Measurements from ENCODE around the gene SEC16A.

The SEC16A gene

DNA sequence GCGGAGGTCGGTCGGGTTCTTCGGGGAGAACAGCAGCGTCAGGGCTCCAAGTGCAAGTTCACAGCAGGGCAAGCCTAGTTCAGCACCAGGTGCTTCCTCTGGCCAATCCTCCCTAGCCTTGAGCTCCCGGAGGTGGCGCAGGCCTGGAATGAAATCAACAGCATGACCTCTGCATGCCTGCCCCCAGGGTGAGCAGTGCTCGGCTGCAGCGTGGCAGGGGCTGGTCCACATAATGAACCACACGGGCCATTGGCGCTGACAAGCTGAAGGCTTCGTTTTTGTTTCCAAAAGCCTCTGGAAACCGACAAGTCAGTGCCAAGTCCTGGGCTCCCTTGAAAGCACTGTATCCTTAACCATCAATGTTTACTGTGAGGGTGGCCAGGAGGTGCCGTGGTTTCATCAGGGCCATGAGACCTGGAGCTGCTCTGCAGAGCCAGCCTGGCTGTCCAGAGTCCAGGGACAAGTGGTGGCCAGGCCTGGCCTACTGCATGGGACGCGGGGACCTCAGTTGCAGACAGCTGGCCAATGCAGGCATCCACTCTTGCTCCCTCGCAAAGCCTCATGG is 41.1 kb downstream of the SEC16A start:
- in situ Hi-C loops (cut with MboI; ENCODE audit: low sequenced_read_pairs): no loop called here

DNA sequence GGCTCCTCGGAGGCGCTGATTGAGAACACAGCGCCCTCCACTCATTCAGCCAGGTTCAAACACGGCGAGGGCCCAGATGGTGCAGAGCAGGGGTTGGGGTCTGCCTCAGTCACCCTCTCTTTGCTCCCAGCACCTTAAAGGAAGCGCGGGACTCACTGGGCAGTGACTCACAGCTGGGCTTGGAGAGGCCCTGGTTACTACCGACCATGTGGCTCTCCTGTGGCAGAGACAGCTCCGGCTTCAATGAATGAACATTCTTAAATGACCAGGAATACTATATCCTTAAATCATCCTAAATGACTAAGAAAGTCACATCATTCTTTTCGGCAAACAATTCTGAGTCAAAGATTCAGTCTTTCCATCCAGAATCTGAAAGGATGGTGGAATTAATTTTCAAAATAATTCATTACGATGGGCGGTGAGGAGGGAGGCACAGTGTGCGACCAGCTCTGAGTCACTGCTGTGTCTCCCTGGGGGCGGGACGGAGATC is 41.6 kb downstream of the SEC16A start:
- in situ Hi-C loops (cut with MboI; ENCODE audit: low sequenced_read_pairs): no loop called here

DNA sequence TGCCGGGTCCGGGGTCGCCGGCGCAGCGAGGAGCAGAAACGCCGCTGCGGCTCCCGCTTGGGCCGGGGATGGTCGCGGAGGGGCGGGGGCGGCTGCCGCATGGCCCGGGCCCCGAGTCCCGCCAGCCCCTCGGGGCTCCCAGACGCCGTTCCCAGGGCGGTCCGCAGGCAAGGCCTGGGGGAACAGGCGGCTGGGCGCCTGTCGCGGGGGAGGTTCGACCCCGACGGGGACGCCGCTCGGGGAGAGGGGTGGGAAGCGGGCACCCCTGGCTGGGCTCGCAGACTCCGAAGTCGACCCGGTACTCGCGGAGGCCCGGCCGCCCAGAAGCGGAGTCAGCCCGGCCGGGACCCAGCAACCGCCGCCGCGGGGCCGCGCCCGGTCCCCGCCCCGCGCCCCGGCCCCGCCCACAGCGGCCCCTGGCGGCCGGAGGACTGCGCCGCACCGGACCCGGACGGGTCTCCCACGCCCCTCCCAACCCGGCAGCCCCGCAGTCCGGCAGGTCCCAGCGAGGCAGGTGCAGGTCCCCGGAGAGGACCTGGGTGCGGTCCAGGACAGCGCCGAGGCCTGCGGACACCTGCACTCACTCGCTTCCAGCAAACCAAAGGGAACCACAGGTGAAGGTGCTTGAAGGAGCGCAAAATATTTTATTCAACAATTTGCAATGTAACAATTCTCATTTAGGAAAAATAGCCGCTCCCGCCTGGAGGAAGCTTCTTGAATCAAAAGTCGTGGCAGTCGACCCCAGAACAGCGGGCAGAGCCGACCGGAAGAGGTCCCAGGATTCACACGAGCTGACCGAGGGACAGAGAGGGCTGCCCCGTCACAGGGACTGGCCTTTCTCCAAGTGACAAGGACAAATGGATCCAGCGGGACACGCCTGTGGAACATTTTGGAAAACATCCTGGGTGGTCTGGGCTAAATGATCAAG is 43.1 kb downstream of the SEC16A start, which contains the start of gene INPP5E:
Gene INPP5E (minus strand): TSS at position 365 of the 928 bp plus-strand sequence. CDS start 426 bp downstream, outside the sequence.
- in situ Hi-C loops (cut with MboI; ENCODE audit: low sequenced_read_pairs): no loop called here

- in situ Hi-C loops (cut with MboI; ENCODE audit: low sequenced_read_pairs): no loop called here
Observed at GRCh38 chr9:136438548-136439480, 44.0 kb downstream of the SEC16A start.

GRCh38 chr9:136437839-136438547 is 44.8 kb downstream of the SEC16A start:
- in situ Hi-C loops (cut with MboI; ENCODE audit: low sequenced_read_pairs): no loop called here

DNA sequence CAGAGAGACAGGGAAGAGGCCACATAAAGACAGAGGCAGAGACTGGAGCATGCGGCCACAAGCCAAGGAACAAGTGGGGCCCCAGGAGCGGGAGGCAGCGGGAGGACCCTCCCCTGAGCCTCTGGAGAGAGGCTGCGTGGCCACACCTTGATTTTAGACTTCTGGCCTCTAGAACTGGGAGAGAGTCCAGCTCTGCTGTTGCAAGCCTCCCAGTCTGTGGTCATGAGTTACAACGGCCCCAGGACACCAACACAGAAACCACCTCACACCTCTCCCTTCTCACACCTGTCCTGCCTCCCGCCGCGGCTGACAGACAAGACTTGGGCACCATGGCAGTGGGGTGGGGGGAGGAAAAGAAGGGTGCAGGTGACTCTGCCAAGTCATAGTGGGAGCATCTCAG is 45.4 kb downstream of the SEC16A start:
- in situ Hi-C loops (cut with MboI; ENCODE audit: low sequenced_read_pairs): no loop called here

- in situ Hi-C loops (cut with MboI; ENCODE audit: low sequenced_read_pairs): no loop called here
Observed at GRCh38 chr9:136436055-136436634, 46.7 kb downstream of the SEC16A start.

- in situ Hi-C loops (cut with MboI; ENCODE audit: low sequenced_read_pairs): no loop called here
Observed at GRCh38 chr9:136434580-136435169, 48.2 kb downstream of the SEC16A start.

DNA sequence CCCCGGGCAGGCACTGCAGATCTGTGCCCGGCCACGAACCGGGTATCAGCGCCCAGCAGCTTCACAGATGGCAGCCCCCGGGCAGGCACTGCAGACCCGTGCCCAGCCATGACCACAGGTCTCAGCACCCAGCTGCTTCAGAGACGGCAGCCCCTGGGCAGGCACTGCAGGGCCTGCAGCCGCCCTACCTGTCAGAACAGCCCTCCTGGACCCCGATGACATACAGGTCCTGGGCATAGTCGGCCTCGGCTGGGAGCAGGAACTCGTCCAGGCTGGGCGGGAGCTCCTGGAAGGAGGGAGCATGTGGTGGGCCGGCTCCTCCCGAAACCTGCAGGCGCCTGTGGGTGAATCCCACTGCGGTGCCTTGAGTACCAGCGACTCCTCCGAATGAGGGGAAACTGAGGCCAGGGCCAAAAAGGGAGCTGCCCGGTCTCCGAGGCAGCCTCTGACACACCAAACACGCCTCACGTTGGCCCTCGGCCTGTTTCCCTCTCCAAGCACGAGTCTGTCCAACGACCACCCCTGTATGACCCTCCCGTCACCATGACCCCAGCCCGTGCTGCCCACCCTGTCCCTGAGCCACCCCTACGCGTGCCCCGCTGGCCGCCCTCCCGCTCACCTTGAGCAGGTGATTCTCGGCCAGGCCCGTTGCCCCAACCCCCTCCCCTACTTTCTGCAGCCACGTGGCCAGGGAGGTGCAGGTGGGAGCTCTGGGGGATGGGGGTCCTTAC is 48.8 kb downstream of the SEC16A start:
- in situ Hi-C loops (cut with MboI; ENCODE audit: low sequenced_read_pairs): no loop called here

DNA sequence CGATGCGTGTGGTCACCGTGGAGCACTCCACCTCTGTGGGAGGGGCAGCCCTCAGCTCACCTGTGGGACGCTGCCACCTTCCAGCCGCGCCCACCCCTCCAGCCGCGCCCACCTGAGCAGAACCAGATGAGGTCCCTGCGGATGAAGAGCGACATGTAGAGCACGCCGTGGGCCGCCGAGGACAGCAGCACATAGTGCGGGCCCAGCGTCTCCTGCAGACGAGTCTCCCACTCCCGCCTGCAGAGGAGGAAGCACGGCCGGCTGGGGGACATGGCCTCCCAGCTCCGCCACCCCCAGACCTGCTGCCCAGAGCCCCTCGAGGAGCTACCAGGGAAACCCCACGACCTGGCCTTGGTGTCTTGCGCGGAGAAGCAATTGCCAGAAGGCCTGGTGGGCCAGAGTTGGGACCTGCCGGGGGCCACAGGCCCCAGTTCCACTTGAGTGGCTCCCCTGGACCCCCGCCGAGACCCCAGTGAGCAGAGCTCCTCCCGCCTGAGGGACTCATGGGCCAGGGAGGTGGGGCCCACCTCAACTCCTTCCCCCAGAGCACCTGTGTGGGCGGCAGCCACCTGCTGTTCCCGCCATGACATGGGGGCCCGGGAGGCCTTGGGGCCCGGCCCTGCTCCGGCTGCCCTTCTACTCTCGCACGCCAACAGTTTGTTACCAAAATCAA is 49.7 kb downstream of the SEC16A start:
- in situ Hi-C loops (cut with MboI; ENCODE audit: low sequenced_read_pairs): no loop called here

DNA sequence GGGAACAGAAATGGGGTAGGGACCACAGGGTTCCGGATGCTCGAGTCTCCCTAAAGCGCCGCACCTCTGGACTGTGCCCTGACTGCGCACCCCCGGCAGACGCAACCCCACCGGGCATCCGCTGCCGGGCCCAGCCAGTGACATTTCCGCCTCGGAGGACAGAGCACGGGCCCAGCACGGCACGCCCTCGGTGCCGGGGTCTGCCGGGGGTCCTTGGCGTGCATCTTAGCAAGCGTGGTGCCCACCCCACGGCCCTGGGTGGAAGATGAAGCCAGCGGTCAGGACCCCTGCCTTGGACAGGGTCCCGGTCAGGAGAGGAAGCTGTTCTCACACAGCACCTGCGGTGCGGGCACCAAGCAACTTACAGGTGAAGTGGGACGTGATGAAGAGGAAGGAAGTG is 50.2 kb downstream of the SEC16A start:
- in situ Hi-C loops (cut with MboI; ENCODE audit: low sequenced_read_pairs): no loop called here

DNA sequence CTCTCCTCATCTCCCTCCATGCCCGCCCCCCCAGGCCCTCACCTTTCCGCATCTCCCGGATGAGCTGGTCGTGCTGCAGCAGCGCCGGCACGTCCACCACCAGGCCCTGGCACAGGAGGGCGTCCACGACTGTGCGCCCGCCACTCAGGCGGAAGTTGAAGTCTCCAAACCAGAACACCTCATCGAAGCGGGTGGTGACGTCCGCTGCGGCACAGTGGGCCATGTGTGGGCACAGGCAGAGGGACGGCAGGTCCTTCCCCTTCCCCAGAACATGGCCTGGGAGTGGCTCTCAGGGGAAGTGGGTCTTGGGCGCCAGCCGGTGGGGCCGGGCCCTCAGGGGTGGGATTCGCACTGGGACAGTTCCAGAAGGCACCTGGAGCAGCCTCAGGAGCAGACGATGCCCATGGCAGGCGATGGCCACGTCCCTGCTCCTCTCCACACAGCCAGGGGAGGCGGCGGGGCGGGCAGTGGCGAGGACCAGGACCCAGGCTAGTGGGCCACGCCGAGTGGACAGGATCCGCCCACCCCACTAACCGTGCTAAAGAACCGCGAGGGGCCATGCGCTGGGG is 51.0 kb downstream of the SEC16A start:
- in situ Hi-C loops (cut with MboI; ENCODE audit: low sequenced_read_pairs): no loop called here

- in situ Hi-C loops (cut with MboI; ENCODE audit: low sequenced_read_pairs): no loop called here
Observed at GRCh38 chr9:136430588-136431234, 52.1 kb downstream of the SEC16A start.

GRCh38 chr9:136429683-136430491 is 53.0 kb downstream of the SEC16A start:
- in situ Hi-C loops (cut with MboI; ENCODE audit: low sequenced_read_pairs): no loop called here

- in situ Hi-C loops (cut with MboI; ENCODE audit: low sequenced_read_pairs): no loop called here
Observed at GRCh38 chr9:136429075-136429628, 53.7 kb downstream of the SEC16A start.

- in situ Hi-C loops (cut with MboI; ENCODE audit: low sequenced_read_pairs): no loop called here
Observed at GRCh38 chr9:136426787-136427186, 56.1 kb downstream of the SEC16A start.
